Measurements from ENCODE around the gene USH1G. TPM values are rescaled to one million over a fixed set of nuclear protein-coding genes. Genes with fewer than 3 reads are reported as not detected.
A peak's percentile ranks its signal among the peaks of the same experiment; 100 is the strongest.
"Not testable (repeated sequence)": the region's sequence is repeated elsewhere in the genome, so short reads cannot be mapped to it uniquely, and the experiment has no call there.

Gene USH1G
- total RNA-seq, 4 donors from 2014 or later = 1.1 to 3.7 (median 1.9) TPM

- Histone ChIP-seq H3K4me1 (peaks cover 21% of the 10 kb centered on the region), H3K4me3 (no peak overlapping the region), H3K27ac (no peak overlapping the region), H3K9me3 (no peaks in the 10 kb centered on the region), H3K27me3 (no peaks in the 10 kb centered on the region), H3K36me3 (peaks cover 5% of the 10 kb centered on the region)
- DNase-seq (ENCODE audit: low spot score in 2 of 2) = peak in 1 of 2 donors; percentile 67
- WGBS = 80% methylated on average over 3 of the region's 3 CpGs
- TF ChIP-seq POLR2AphosphoS5 (IDR thresholded peaks at IDR 0.05) = no peak
- TF ChIP-seq POLR2A (IDR thresholded peaks at IDR 0.05) = no peak
- no peak for TF ChIP-seq CTCF (IDR thresholded peaks at IDR 0.05)
- no peak for TF ChIP-seq EP300 (IDR thresholded peaks at IDR 0.05)
Observed at GRCh38 chr17:74870512-74870911, 52.5 kb downstream of the USH1G start.

GRCh38 chr17:74870028-74870427, 53.0 kb downstream of the USH1G start:
- not testable (repeated sequence) for H3K36me3 ChIP-seq, H3K4me3 ChIP-seq, H3K9me3 ChIP-seq, H3K27me3 ChIP-seq, H3K27ac ChIP-seq
- DNase-seq (ENCODE audit: low spot score in 2 of 2) = peak in 1 of 2 donors; percentile 59
- H3K4me1 ChIP-seq = peaks cover 21% of the 10 kb centered on the region
- 95% methylated on average over 9 of the region's 9 CpGs for WGBS

GRCh38 chr17:74868908-74869255, 54.2 kb downstream of the USH1G start:
- no peak for DNase-seq (ENCODE audit: low spot score in 2 of 2)
- no peaks in the 10 kb centered on the region for H3K27me3 ChIP-seq
- H3K4me1 ChIP-seq = peaks cover 21% of the 10 kb centered on the region
- peaks cover 8% of the 10 kb centered on the region for H3K36me3 ChIP-seq
- H3K9me3 ChIP-seq = no peaks in the 10 kb centered on the region
- no peak overlapping the region for H3K27ac ChIP-seq
- WGBS = 90% methylated on average over 6 of the region's 6 CpGs
- H3K4me3 ChIP-seq = no peak overlapping the region
- TF ChIP-seq POLR2AphosphoS5 (IDR thresholded peaks at IDR 0.05) = no peak
- no peak for TF ChIP-seq CTCF (IDR thresholded peaks at IDR 0.05)

GRCh38 chr17:74868251-74868907, 54.7 kb downstream of the USH1G start:
- 85% methylated on average over 12 of the region's 12 CpGs for WGBS
- DNase-seq (ENCODE audit: low spot score in 2 of 2) = no peak
- Histone ChIP-seq H3K27ac (no peak overlapping the region), H3K4me3 (no peak overlapping the region), H3K4me1 (peaks cover 17% of the 10 kb centered on the region), H3K27me3 (no peaks in the 10 kb centered on the region), H3K9me3 (no peaks in the 10 kb centered on the region), H3K36me3 (peaks cover 10% of the 10 kb centered on the region)
- no peak for TF ChIP-seq EP300 (IDR thresholded peaks at IDR 0.05)
- no peak for TF ChIP-seq CTCF (IDR thresholded peaks at IDR 0.05)

- H3K27ac ChIP-seq = no peak overlapping the region
- peaks cover 10% of the 10 kb centered on the region for H3K36me3 ChIP-seq
- peak in 1 of 2 donors; percentile 60 for DNase-seq (ENCODE audit: low spot score in 2 of 2)
- peaks cover 12% of the 10 kb centered on the region for H3K4me1 ChIP-seq
- peaks cover 14% of the 10 kb centered on the region for H3K27me3 ChIP-seq
- H3K4me3 ChIP-seq = no peak overlapping the region
- TF ChIP-seq POLR2A (IDR thresholded peaks at IDR 0.05) = no peak
- TF ChIP-seq CTCF (IDR thresholded peaks at IDR 0.05) = no peak
- TF ChIP-seq POLR2AphosphoS5 (IDR thresholded peaks at IDR 0.05) = no peak
- no peak for TF ChIP-seq EP300 (IDR thresholded peaks at IDR 0.05)
- WGBS = 73% methylated on average over 13 of the region's 19 CpGs
- no peaks in the 10 kb centered on the region for H3K9me3 ChIP-seq
Observed at GRCh38 chr17:74866198-74866835, 56.7 kb downstream of the USH1G start.

Other genes with a start within 250 kb of the USH1G start
- not detected for gene CD300LF, start 210.3 kb downstream of the USH1G start, total RNA-seq
- gene RAB37, start 186.0 kb downstream of the USH1G start, total RNA-seq = under 1 TPM in 2 of 4 donors, not detected in 2; 0.32 to 0.38 TPM
- 10 to 100 TPM; 21.1 to 53.8 (median 42.0) TPM for gene NHERF1, start 174.6 kb downstream of the USH1G start, total RNA-seq
- 10 to 100 TPM; 21.0 to 32.7 (median 24.4) TPM for gene NAT9, start 146.9 kb downstream of the USH1G start, total RNA-seq
- gene GRIN2C, start 63.4 kb downstream of the USH1G start, total RNA-seq = under 1 TPM in 1 of 4 donors, not detected in 3; 0.13 TPM
- gene FDXR, start 50.3 kb downstream of the USH1G start, total RNA-seq = 10 to 100 TPM; 19.1 to 34.1 (median 24.7) TPM
- 10 to 100 TPM in 2 of 4 donors, 1 to 10 TPM in 2; 4.9 to 11.6 (median 8.1) TPM for gene FADS6, start 29.6 kb downstream of the USH1G start, total RNA-seq
- under 1 TPM in 1 of 4 donors, not detected in 3; 0.49 TPM for gene OTOP2, start 1.0 kb upstream of the USH1G start, total RNA-seq
- gene OTOP3, start 12.6 kb upstream of the USH1G start, total RNA-seq = under 1 TPM in 2 of 4 donors, not detected in 2; 0.65 to 0.98 TPM
- 10 to 100 TPM in 2 of 4 donors, 1 to 10 TPM in 2; 3.4 to 13.7 (median 9.5) TPM for gene HID1, start 49.5 kb upstream of the USH1G start, total RNA-seq
- 1 to 10 TPM; 5.6 to 8.6 (median 6.9) TPM for gene CDR2L, start 64.4 kb upstream of the USH1G start, total RNA-seq
- gene MRPL58, start 89.4 kb upstream of the USH1G start, total RNA-seq = 10 to 100 TPM; 20.2 to 68.2 (median 46.7) TPM
- gene ATP5PD, start 123.7 kb upstream of the USH1G start, total RNA-seq = 100 to 1,000 TPM; 167 to 312 (median 272) TPM
- 10 to 100 TPM; 25.3 to 37.7 (median 31.3) TPM for gene KCTD2, start 124.0 kb upstream of the USH1G start, total RNA-seq
- gene SLC16A5, start 164.7 kb upstream of the USH1G start, total RNA-seq = 10 to 100 TPM; 59.1 to 93.3 (median 61.4) TPM
- gene ARMC7, start 186.7 kb upstream of the USH1G start, total RNA-seq = 10 to 100 TPM in 2 of 4 donors, 1 to 10 TPM in 2; 7.5 to 15.5 (median 10.5) TPM
- 10 to 100 TPM; 58.6 to 86.7 (median 69.6) TPM for gene NT5C, start 208.5 kb upstream of the USH1G start, total RNA-seq
- 10 to 100 TPM; 37.9 to 55.9 (median 50.4) TPM for gene JPT1, start 231.3 kb upstream of the USH1G start, total RNA-seq